GM12873 (cell line): ENCODE results near the gene SLC12A2.

ENCODE experiments used
- CTCF ChIP-seq: IDR thresholded peaks from 2 replicates; pipeline ENCODE4 v1.5.1; 2012; ENCODE audit warnings: low read depth, mild to moderate bottlenecking, moderate library complexity, low read length, control low read depth; ENCODE audit not compliant: insufficient read depth; ENCODE audit errors: missing control alignments

SLC12A2 gene

GRCh38 chr5:128111818-128112448, 28.4 kb downstream of the SLC12A2 start:
- TF ChIP-seq CTCF: no peak

- TF ChIP-seq CTCF: no peak
Measured at GRCh38 chr5:128116445-128116844, 32.9 kb downstream of the SLC12A2 start.

DNA sequence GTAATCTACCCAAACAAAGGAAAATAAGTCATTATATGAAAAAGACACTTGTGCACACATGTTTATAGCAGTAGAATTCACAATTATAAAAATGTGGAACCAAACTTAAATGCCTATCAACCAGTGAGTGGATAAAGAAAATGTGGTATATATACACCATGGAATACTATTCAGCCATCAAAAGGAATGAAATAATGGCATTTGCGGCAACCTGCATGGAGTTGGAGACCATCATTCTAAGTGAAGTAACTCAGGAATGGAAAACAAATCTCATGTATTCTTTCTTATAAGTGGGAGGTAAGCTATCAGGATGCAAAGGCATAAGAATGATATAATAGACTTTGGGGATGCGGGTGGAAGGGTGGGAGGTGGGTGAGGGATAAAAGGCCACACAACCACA, 34.6 kb downstream of the SLC12A2 start:
- TF ChIP-seq CTCF: no peak

DNA sequence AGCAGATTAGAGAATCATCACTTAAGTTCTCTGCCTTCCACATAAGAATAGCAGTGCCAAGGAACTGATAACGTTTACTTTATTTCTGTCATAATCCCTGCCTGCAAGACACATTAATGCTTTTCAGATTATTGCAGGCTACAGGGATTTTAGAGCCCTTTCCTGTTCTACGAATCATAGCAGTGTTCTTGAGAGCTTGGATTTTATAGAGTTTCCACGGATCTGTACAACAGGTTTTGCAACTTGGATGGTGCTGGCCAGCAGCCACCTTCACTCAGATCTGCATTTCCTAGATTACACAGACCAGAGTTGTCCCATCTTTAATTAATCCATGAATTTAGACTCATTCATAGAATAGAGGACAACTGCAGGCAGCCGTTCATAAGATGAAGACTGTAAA, 38.1 kb downstream of the SLC12A2 start:
- TF ChIP-seq CTCF: no peak

GRCh38 chr5:128123936-128124335, 40.4 kb downstream of the SLC12A2 start:
- TF ChIP-seq CTCF: no peak

DNA sequence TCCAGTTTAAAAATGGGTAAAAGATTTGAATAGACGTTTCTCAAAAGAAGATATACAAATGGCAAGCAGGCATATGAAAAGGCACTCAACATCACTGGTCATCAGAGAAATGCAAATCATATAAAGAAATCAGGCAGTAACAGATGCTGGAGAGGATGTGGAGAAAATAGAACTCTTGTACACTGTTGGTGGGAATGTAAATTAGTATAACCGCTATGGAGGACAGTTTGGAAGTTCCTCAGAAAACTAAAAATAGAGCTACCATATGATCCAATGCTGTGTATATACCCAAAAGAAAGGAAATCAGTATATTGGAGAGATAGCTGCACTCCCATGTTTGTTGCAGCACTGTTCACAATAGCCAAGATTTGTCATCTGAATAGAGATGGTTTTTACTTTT, 42.7 kb downstream of the SLC12A2 start:
- TF ChIP-seq CTCF: no peak

- TF ChIP-seq CTCF: no peak
Measured at GRCh38 chr5:128132499-128132898, 48.9 kb downstream of the SLC12A2 start.

GRCh38 chr5:128135286-128135685, 51.7 kb downstream of the SLC12A2 start:
- TF ChIP-seq CTCF: no peak
